ENCODE results near the gene KCNMA1.

Gene KCNMA1

GRCh38 chr10:77675347-77675746 is 37.7 kb upstream of the KCNMA1 start:
- H3K27ac ChIP-seq (ENCODE audit: low read depth, low read length): no peak overlapping the region
- no peaks in the 10 kb centered on the region for H3K27me3 ChIP-seq (ENCODE audit: insufficient read depth, low read length)
- no peak overlapping the region for H3K9ac ChIP-seq (ENCODE audit: low read depth, low read length)
- H3K9me3 ChIP-seq (ENCODE audit: insufficient read depth, low read depth, low read length): no peaks in the 10 kb centered on the region
- no peaks in the 10 kb centered on the region for H3K4me1 ChIP-seq (ENCODE audit: insufficient read depth, low read length)
- H3K36me3 ChIP-seq (ENCODE audit: insufficient read depth, low read length): no peaks in the 10 kb centered on the region
- WGBS: 88% methylated on average over 4 of the region's 4 CpGs
- no peak overlapping the region for H3K4me3 ChIP-seq (ENCODE audit: low read length)

- 95% methylated on average over 6 of the region's 6 CpGs for WGBS
- Histone ChIP-seq H3K27me3 (ENCODE audit: insufficient read depth, low read length) (no peaks in the 10 kb centered on the region), H3K4me3 (ENCODE audit: low read length) (no peak overlapping the region), H3K9ac (ENCODE audit: low read depth, low read length) (no peak overlapping the region), H3K4me1 (ENCODE audit: insufficient read depth, low read length) (no peaks in the 10 kb centered on the region), H3K27ac (ENCODE audit: low read depth, low read length) (no peak overlapping the region), H3K9me3 (ENCODE audit: insufficient read depth, low read depth, low read length) (no peaks in the 10 kb centered on the region), H3K36me3 (ENCODE audit: insufficient read depth, low read length) (no peaks in the 10 kb centered on the region)
Observed at GRCh38 chr10:77673515-77674140, 36.0 kb upstream of the KCNMA1 start.

- H3K9me3 ChIP-seq (ENCODE audit: insufficient read depth, low read depth, low read length): no peaks in the 10 kb centered on the region
- H3K27ac ChIP-seq (ENCODE audit: low read depth, low read length): no peak overlapping the region
- no peaks in the 10 kb centered on the region for H3K36me3 ChIP-seq (ENCODE audit: insufficient read depth, low read length)
- H3K9ac ChIP-seq (ENCODE audit: low read depth, low read length): no peak overlapping the region
- no peak overlapping the region for H3K4me3 ChIP-seq (ENCODE audit: low read length)
- 98% methylated on average over 2 of the region's 2 CpGs for WGBS
- H3K4me1 ChIP-seq (ENCODE audit: insufficient read depth, low read length): no peaks in the 10 kb centered on the region
- H3K27me3 ChIP-seq (ENCODE audit: insufficient read depth, low read length): no peaks in the 10 kb centered on the region
Observed at GRCh38 chr10:77673101-77673500, 35.5 kb upstream of the KCNMA1 start.

- WGBS: 90% methylated on average over 10 of the region's 10 CpGs
- Histone ChIP-seq H3K4me3 (ENCODE audit: low read length) (no peak overlapping the region), H3K27me3 (ENCODE audit: insufficient read depth, low read length) (no peaks in the 10 kb centered on the region), H3K9ac (ENCODE audit: low read depth, low read length) (no peak overlapping the region), H3K4me1 (ENCODE audit: insufficient read depth, low read length) (no peaks in the 10 kb centered on the region), H3K36me3 (ENCODE audit: insufficient read depth, low read length) (no peaks in the 10 kb centered on the region), H3K27ac (ENCODE audit: low read depth, low read length) (no peak overlapping the region), H3K9me3 (ENCODE audit: insufficient read depth, low read depth, low read length) (no peaks in the 10 kb centered on the region)
Observed at GRCh38 chr10:77671594-77672252, 34.1 kb upstream of the KCNMA1 start.

GRCh38 chr10:77670817-77671443 is 33.3 kb upstream of the KCNMA1 start:
- H3K4me1 ChIP-seq (ENCODE audit: insufficient read depth, low read length): no peaks in the 10 kb centered on the region
- H3K4me3 ChIP-seq (ENCODE audit: low read length): no peak overlapping the region
- H3K9me3 ChIP-seq (ENCODE audit: insufficient read depth, low read depth, low read length): no peaks in the 10 kb centered on the region
- H3K36me3 ChIP-seq (ENCODE audit: insufficient read depth, low read length): no peaks in the 10 kb centered on the region
- no peaks in the 10 kb centered on the region for H3K27me3 ChIP-seq (ENCODE audit: insufficient read depth, low read length)
- H3K27ac ChIP-seq (ENCODE audit: low read depth, low read length): no peak overlapping the region
- no peak overlapping the region for H3K9ac ChIP-seq (ENCODE audit: low read depth, low read length)
- WGBS: 75% methylated on average over 5 of the region's 5 CpGs

- Histone ChIP-seq H3K9me3 (ENCODE audit: insufficient read depth, low read depth, low read length) (no peaks in the 10 kb centered on the region), H3K4me3 (ENCODE audit: low read length) (no peak overlapping the region), H3K27ac (ENCODE audit: low read depth, low read length) (no peak overlapping the region), H3K27me3 (ENCODE audit: insufficient read depth, low read length) (no peaks in the 10 kb centered on the region), H3K9ac (ENCODE audit: low read depth, low read length) (no peak overlapping the region), H3K4me1 (ENCODE audit: insufficient read depth, low read length) (no peaks in the 10 kb centered on the region), H3K36me3 (ENCODE audit: insufficient read depth, low read length) (no peaks in the 10 kb centered on the region)
Observed at GRCh38 chr10:77669892-77670291, 32.3 kb upstream of the KCNMA1 start.

GRCh38 chr10:77667426-77668324 is 30.1 kb upstream of the KCNMA1 start:
- 87% methylated on average over 3 of the region's 3 CpGs for WGBS
- no peaks in the 10 kb centered on the region for H3K27me3 ChIP-seq (ENCODE audit: insufficient read depth, low read length)
- no peaks in the 10 kb centered on the region for H3K4me1 ChIP-seq (ENCODE audit: insufficient read depth, low read length)

GRCh38 chr10:77666821-77667220 is 29.2 kb upstream of the KCNMA1 start:
- WGBS: 95% methylated on average over 2 of the region's 2 CpGs
- Histone ChIP-seq H3K27me3 (ENCODE audit: insufficient read depth, low read length) (no peaks in the 10 kb centered on the region), H3K4me1 (ENCODE audit: insufficient read depth, low read length) (no peaks in the 10 kb centered on the region), H3K27ac (ENCODE audit: low read depth, low read length) (no peak overlapping the region), H3K36me3 (ENCODE audit: insufficient read depth, low read length) (no peaks in the 10 kb centered on the region), H3K4me3 (ENCODE audit: low read length) (no peak overlapping the region), H3K9ac (ENCODE audit: low read depth, low read length) (no peak overlapping the region), H3K9me3 (ENCODE audit: insufficient read depth, low read depth, low read length) (no peaks in the 10 kb centered on the region)

More at GRCh38 chr10:77667426-77668324, 30.1 kb upstream of the KCNMA1 start:
- no peaks in the 10 kb centered on the region for H3K36me3 ChIP-seq (ENCODE audit: insufficient read depth, low read length)
- H3K9me3 ChIP-seq (ENCODE audit: insufficient read depth, low read depth, low read length): no peaks in the 10 kb centered on the region
- no peak overlapping the region for H3K27ac ChIP-seq (ENCODE audit: low read depth, low read length)
- H3K4me3 ChIP-seq (ENCODE audit: low read length): no peak overlapping the region
- no peak overlapping the region for H3K9ac ChIP-seq (ENCODE audit: low read depth, low read length)

- Histone ChIP-seq H3K36me3 (ENCODE audit: insufficient read depth, low read length) (no peaks in the 10 kb centered on the region), H3K27me3 (ENCODE audit: insufficient read depth, low read length) (no peaks in the 10 kb centered on the region), H3K4me1 (ENCODE audit: insufficient read depth, low read length) (no peaks in the 10 kb centered on the region), H3K9ac (ENCODE audit: low read depth, low read length) (no peak overlapping the region), H3K9me3 (ENCODE audit: insufficient read depth, low read depth, low read length) (0 out of 2 replicates have a peak, but pooled peaks cover under 1% of the 10 kb centered on the region), H3K27ac (ENCODE audit: low read depth, low read length) (no peak overlapping the region), H3K4me3 (ENCODE audit: low read length) (no peak overlapping the region)
- WGBS: 72% methylated on average over 3 of the region's 3 CpGs
Observed at GRCh38 chr10:77664696-77665095, 27.1 kb upstream of the KCNMA1 start.

GRCh38 chr10:77664008-77664407 is 26.4 kb upstream of the KCNMA1 start:
- no peak overlapping the region for H3K9ac ChIP-seq (ENCODE audit: low read depth, low read length)
- no peak overlapping the region for H3K4me3 ChIP-seq (ENCODE audit: low read length)
- H3K36me3 ChIP-seq (ENCODE audit: insufficient read depth, low read length): no peaks in the 10 kb centered on the region
- peaks cover 5% of the 10 kb centered on the region for H3K9me3 ChIP-seq (ENCODE audit: insufficient read depth, low read depth, low read length)
- WGBS: no CpG with 5 or more reads among the region's 2 CpGs
- no peaks in the 10 kb centered on the region for H3K27me3 ChIP-seq (ENCODE audit: insufficient read depth, low read length)
- H3K4me1 ChIP-seq (ENCODE audit: insufficient read depth, low read length): no peaks in the 10 kb centered on the region
- no peak overlapping the region for H3K27ac ChIP-seq (ENCODE audit: low read depth, low read length)

- 91% methylated on average over 6 of the region's 6 CpGs for WGBS
- Histone ChIP-seq H3K9me3 (ENCODE audit: insufficient read depth, low read depth, low read length) (peaks cover 8% of the 10 kb centered on the region), H3K36me3 (ENCODE audit: insufficient read depth, low read length) (no peaks in the 10 kb centered on the region), H3K9ac (ENCODE audit: low read depth, low read length) (no peak overlapping the region), H3K4me1 (ENCODE audit: insufficient read depth, low read length) (no peaks in the 10 kb centered on the region), H3K27ac (ENCODE audit: low read depth, low read length) (no peak overlapping the region), H3K4me3 (ENCODE audit: low read length) (no peak overlapping the region), H3K27me3 (ENCODE audit: insufficient read depth, low read length) (no peaks in the 10 kb centered on the region)
Observed at GRCh38 chr10:77661674-77662073, 24.1 kb upstream of the KCNMA1 start.

Measured in HUES64 (cell line).